ENCODE measurements around the gene COX19. TPM values are rescaled to one million over a fixed set of nuclear protein-coding genes. Genes with fewer than 3 reads are reported as not detected.

Gene COX19
- total RNA-seq, 1 experiment from 2014 or later = 11.6 TPM

GRCh38 chr7:999941-1000935 lies 24.9 kb upstream of the COX19 start:
- intact Hi-C loops (cut with micrococcal nuclease) = no loop called here
- Histone ChIP-seq H3K9ac (ENCODE audit: low read length) (no peak overlapping the region), H3K27me3 (ENCODE audit: low read length) (no peaks in the 10 kb centered on the region), H3K4me1 (ENCODE audit: insufficient read depth, low read length) (no peaks in the 10 kb centered on the region), H3K27ac (ENCODE audit: low read length) (no peak overlapping the region), H3K36me3 (ENCODE audit: low read depth, low read length) (no peaks in the 10 kb centered on the region), H3F3A (ENCODE audit: low read length, unreplicated experiment) (no peaks in the 10 kb centered on the region), H3K4me2 (ENCODE audit: low read length) (no peak overlapping the region), H3K9me2 (replicated peaks; ENCODE audit: low read length) (no peaks in the 10 kb centered on the region), H3K9me3 (ENCODE audit: low read length) (no peaks in the 10 kb centered on the region), H3K4me3 (ENCODE audit: low read length) (no peak overlapping the region), H4K20me1 (ENCODE audit: low read length) (no peaks in the 10 kb centered on the region), H3K79me2 (ENCODE audit: low read length) (no peaks in the 10 kb centered on the region), H2AFZ (ENCODE audit: low read length) (no peak overlapping the region)
- ChIA-PET POLR2A (ENCODE audit: unreplicated experiment) (no interaction called here), CTCF (no interaction called here)
- TF ChIP-seq CTCF (conservative IDR thresholded peaks at IDR 0.05; ENCODE audit: low read depth, low read length) = no peak
- no peak for TF ChIP-seq EZH2 (IDR thresholded peaks at IDR 0.05; ENCODE audit: low read length, unreplicated experiment)
- TF ChIP-seq EZH2phosphoT487 (IDR thresholded peaks at IDR 0.05; ENCODE audit: borderline replicate concordance, low read length) = no peak
- ATAC-seq (no peak), DNase-seq (no peak)
- BruUV-seq (replicated peaks) = no TSS peak

GRCh38 chr7:999149-999879 lies 24.0 kb upstream of the COX19 start:
- H3K4me2 ChIP-seq (ENCODE audit: low read length) = no peak overlapping the region
- H3K27ac ChIP-seq (ENCODE audit: low read length) = no peak overlapping the region
- POLR2A ChIA-PET (ENCODE audit: unreplicated experiment) = no interaction called here
- H3F3A ChIP-seq (ENCODE audit: low read length, unreplicated experiment) = no peaks in the 10 kb centered on the region
- TF ChIP-seq EZH2phosphoT487 (IDR thresholded peaks at IDR 0.05; ENCODE audit: borderline replicate concordance, low read length) (no peak), EZH2 (IDR thresholded peaks at IDR 0.05; ENCODE audit: low read length, unreplicated experiment) (no peak), CTCF (conservative IDR thresholded peaks at IDR 0.05; ENCODE audit: low read depth, low read length) (no peak)
- H3K79me2 ChIP-seq (ENCODE audit: low read length) = no peaks in the 10 kb centered on the region
- no peaks in the 10 kb centered on the region for H3K27me3 ChIP-seq (ENCODE audit: low read length)
- H3K36me3 ChIP-seq (ENCODE audit: low read depth, low read length) = no peaks in the 10 kb centered on the region
- H3K9me2 ChIP-seq (replicated peaks; ENCODE audit: low read length) = no peaks in the 10 kb centered on the region
- CTCF ChIA-PET = no interaction called here
- H3K4me3 ChIP-seq (ENCODE audit: low read length) = no peak overlapping the region
- no TSS peak for BruUV-seq (replicated peaks)
- no peak overlapping the region for H3K9ac ChIP-seq (ENCODE audit: low read length)
- intact Hi-C loops (cut with micrococcal nuclease) = no loop called here
- H4K20me1 ChIP-seq (ENCODE audit: low read length) = no peaks in the 10 kb centered on the region
- no peak overlapping the region for H2AFZ ChIP-seq (ENCODE audit: low read length)
- no peak for DNase-seq
- H3K9me3 ChIP-seq (ENCODE audit: low read length) = no peaks in the 10 kb centered on the region
- no peak for ATAC-seq
- H3K4me1 ChIP-seq (ENCODE audit: insufficient read depth, low read length) = no peaks in the 10 kb centered on the region

All from PC-3 (cell line).